Stimulated activated CD8-positive, alpha-beta memory T cell treated with anti-CD3 and anti-CD28 coated beads, Interleukin-7, amount 100 ng/mL, for 1 hour (primary cell): ENCODE data around the gene APOH.

Experiments used
- DNase-seq, 2 donors: peaks; one replicate each; pipeline ENCODE4 v3.0.0-alpha.2; 2020; ENCODE audit warnings: low read depth in 2 of 2

The APOH gene

GRCh38 chr17:66191593-66192377, 37.4 kb downstream of the APOH start, which contains the start of gene CEP112:
CEP112 (minus strand) TSS chr17:66192133.
- peak; percentile 81 to 86 for DNase-seq

- no peak for DNase-seq
Measured at GRCh38 chr17:66190738-66191592, 38.2 kb downstream of the APOH start.

GRCh38 chr17:66187718-66188117, 41.5 kb downstream of the APOH start:
- no peak for DNase-seq

- no peak for DNase-seq
Measured at GRCh38 chr17:66185862-66186261, 43.4 kb downstream of the APOH start.

GRCh38 chr17:66184392-66184791, 44.8 kb downstream of the APOH start:
- DNase-seq = no peak

GRCh38 chr17:66183529-66183928, 45.7 kb downstream of the APOH start:
- no peak for DNase-seq

- DNase-seq = no peak
Measured at GRCh38 chr17:66178642-66179041, 50.6 kb downstream of the APOH start.

GRCh38 chr17:66177048-66177447, 52.2 kb downstream of the APOH start:
- no peak for DNase-seq

GRCh38 chr17:66175892-66176291, 53.3 kb downstream of the APOH start:
- DNase-seq = no peak

GRCh38 chr17:66172691-66173223, 56.5 kb downstream of the APOH start:
- no peak for DNase-seq

GRCh38 chr17:66172144-66172543, 57.1 kb downstream of the APOH start:
- no peak for DNase-seq

- no peak for DNase-seq
Measured at GRCh38 chr17:66171692-66172091, 57.5 kb downstream of the APOH start.

- DNase-seq = no peak
Measured at GRCh38 chr17:66171172-66171571, 58.0 kb downstream of the APOH start.

- no peak for DNase-seq
Measured at GRCh38 chr17:66169839-66170238, 59.4 kb downstream of the APOH start.

- DNase-seq = no peak
Measured at GRCh38 chr17:66167189-66167815, 61.9 kb downstream of the APOH start.

- DNase-seq = no peak
Measured at GRCh38 chr17:66165537-66166123, 63.6 kb downstream of the APOH start.
